ENCODE measurements around the gene GRID2IP. TPM values are rescaled to one million over a fixed set of nuclear protein-coding genes. Genes with fewer than 3 reads are reported as not detected.
A peak's percentile ranks its signal among the peaks of the same experiment; 100 is the strongest.

GRID2IP gene
- total and polyA plus RNA-seq, 3 donors from 2014 or later: 0.34 to 1.9 (median 1.1) TPM

GRCh38 chr7:6562106-6562505 lies 10.8 kb upstream of the GRID2IP start:
- Histone ChIP-seq H3K4me1 (no peaks in the 10 kb centered on the region), H3K36me3 (ENCODE audit: low read depth, missing control alignments) (no peaks in the 10 kb centered on the region), H3K27me3 (no peaks in the 10 kb centered on the region), H3K4me3 (no peak overlapping the region), H3K9me3 (no peaks in the 10 kb centered on the region), H3K27ac (no peak overlapping the region)
- DNase-seq: no peak
- intact Hi-C loops (cut with DNase I; ENCODE audit: low total_unique reads): no loop called here
- WGBS, 2 donors: 88 to 90% methylated on average over 1 of the region's 1 CpG
- TF ChIP-seq CTCF (IDR thresholded peaks at IDR 0.05): no peak
- TF ChIP-seq POLR2A (IDR thresholded peaks at IDR 0.05): no peak

GRCh38 chr7:6559896-6560295 lies 8.6 kb upstream of the GRID2IP start:
- Histone ChIP-seq H3K4me3 (no peak overlapping the region), H3K36me3 (ENCODE audit: low read depth, missing control alignments) (no peaks in the 10 kb centered on the region), H3K27me3 (no peaks in the 10 kb centered on the region), H3K4me1 (no peaks in the 10 kb centered on the region), H3K9me3 (no peaks in the 10 kb centered on the region), H3K27ac (no peak overlapping the region)
- WGBS, 2 donors: 45 to 48% methylated on average over 3 of the region's 3 CpGs
- TF ChIP-seq CTCF (IDR thresholded peaks at IDR 0.05) (no peak), POLR2A (IDR thresholded peaks at IDR 0.05) (no peak)
- intact Hi-C loops (cut with DNase I; ENCODE audit: low total_unique reads): no loop called here
- DNase-seq: no peak

DNA sequence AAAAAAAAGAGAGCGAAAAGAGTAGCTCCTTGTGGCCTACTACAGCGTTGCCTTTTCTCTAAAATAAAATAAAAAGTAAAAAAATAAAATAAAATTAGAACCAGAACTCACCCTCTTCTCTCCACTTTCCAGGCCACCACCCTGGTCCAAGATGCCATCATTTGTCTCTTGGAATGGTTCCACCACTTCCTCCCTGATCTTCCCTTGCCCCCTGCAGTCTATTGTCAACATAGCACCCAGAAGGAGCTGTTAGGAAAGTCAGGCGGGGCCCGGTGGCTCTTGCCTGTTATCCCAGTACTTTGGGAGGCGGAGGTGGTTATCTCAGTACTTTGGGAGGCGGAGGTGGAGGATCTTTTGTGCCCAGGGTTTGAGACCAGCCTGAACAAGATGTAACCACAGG lies 7.6 kb upstream of the GRID2IP start:
- WGBS, 2 donors: 60 to 67% methylated on average over 6 of the region's 6 CpGs
- no peak overlapping the region for H3K4me3 ChIP-seq
- TF ChIP-seq POLR2A (IDR thresholded peaks at IDR 0.05) (no peak), CTCF (IDR thresholded peaks at IDR 0.05) (peak in 1 of 3 experiments; percentile 32)
- DNase-seq: peak; percentile 65
- H3K27me3 ChIP-seq: no peaks in the 10 kb centered on the region
- intact Hi-C loops (cut with DNase I; ENCODE audit: low total_unique reads): no loop called here
- H3K9me3 ChIP-seq: no peaks in the 10 kb centered on the region
- H3K27ac ChIP-seq: no peak overlapping the region
- H3K36me3 ChIP-seq (ENCODE audit: low read depth, missing control alignments): no peaks in the 10 kb centered on the region
- no peaks in the 10 kb centered on the region for H3K4me1 ChIP-seq

DNA sequence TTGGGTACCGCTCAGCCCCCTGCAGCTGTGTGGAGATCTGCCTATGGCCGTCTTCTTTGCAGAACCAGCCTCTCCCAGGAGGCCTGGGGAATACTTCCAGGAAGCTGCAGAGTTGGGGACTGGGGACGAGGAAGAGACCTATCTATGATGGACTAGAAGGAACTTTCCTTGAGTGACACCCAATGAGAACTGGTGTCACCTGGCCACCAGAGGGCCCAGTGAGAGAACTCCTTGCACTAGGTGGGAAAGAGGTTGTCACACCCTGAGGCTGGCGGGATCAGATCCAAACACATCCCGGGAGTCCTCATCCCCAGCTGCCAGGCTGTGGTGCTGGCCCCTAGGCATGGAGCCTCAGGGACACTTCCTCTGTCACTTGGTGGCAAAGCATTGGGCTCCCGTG lies 4.9 kb upstream of the GRID2IP start:
- H3K27ac ChIP-seq: no peak overlapping the region
- no peak for DNase-seq
- no peak overlapping the region for H3K4me3 ChIP-seq
- TF ChIP-seq CTCF (IDR thresholded peaks at IDR 0.05): no peak
- TF ChIP-seq POLR2A (IDR thresholded peaks at IDR 0.05): no peak
- intact Hi-C loops (cut with DNase I; ENCODE audit: low total_unique reads): no loop called here
- no peaks in the 10 kb centered on the region for H3K9me3 ChIP-seq
- no peaks in the 10 kb centered on the region for H3K27me3 ChIP-seq
- WGBS, 2 donors: 83 to 88% methylated on average over 1 to 6 of the region's 6 CpGs
- no peaks in the 10 kb centered on the region for H3K36me3 ChIP-seq (ENCODE audit: low read depth, missing control alignments)
- H3K4me1 ChIP-seq: no peaks in the 10 kb centered on the region

- DNase-seq: no peak
- 85 to 86% methylated on average over 7 of the region's 7 CpGs for WGBS, 2 donors
- Histone ChIP-seq H3K36me3 (ENCODE audit: low read depth, missing control alignments) (no peaks in the 10 kb centered on the region), H3K9me3 (no peaks in the 10 kb centered on the region), H3K4me3 (no peak overlapping the region), H3K27ac (no peak overlapping the region), H3K4me1 (no peaks in the 10 kb centered on the region), H3K27me3 (no peaks in the 10 kb centered on the region)
- TF ChIP-seq POLR2A (IDR thresholded peaks at IDR 0.05): no peak
- no peak for TF ChIP-seq CTCF (IDR thresholded peaks at IDR 0.05)
- intact Hi-C loops (cut with DNase I; ENCODE audit: low total_unique reads): no loop called here
These were observed 3.6 kb upstream of the GRID2IP start for GRCh38 chr7:6554848-6555247.

Measured in testis (tissue), 3 donors.